Endothelial cell of umbilical vein (primary cell): Measurements from ENCODE around the gene LRP5.

Experiments
- EZH2 ChIP-seq: IDR thresholded peaks from 2 replicates; pipeline ENCODE4 v1.6.1; 2012; ENCODE audit warnings: borderline replicate concordance, low read depth, mild to moderate bottlenecking, moderate library complexity, low read length, inconsistent platforms; ENCODE audit not compliant: severe bottlenecking
- GATA2 ChIP-seq: IDR thresholded peaks from 2 replicates; pipeline ENCODE4 v1.7.0; 2011; ENCODE audit warnings: low read depth, mild to moderate bottlenecking, moderate library complexity, mixed read lengths, low read length; ENCODE audit not compliant: insufficient read length, insufficient read depth
- JUN ChIP-seq: IDR thresholded peaks from 2 replicates; pipeline ENCODE4 v1.6.1; 2011; ENCODE audit warnings: borderline replicate concordance, low read depth; ENCODE audit not compliant: insufficient read length, insufficient read depth
- POLR2A ChIP-seq: IDR thresholded peaks from 2 replicates; pipeline ENCODE4 v1.6.1; 2012; ENCODE audit warnings: low read depth, mild to moderate bottlenecking, control low read depth, low read length
- POLR2AphosphoS5 ChIP-seq: IDR thresholded peaks from 2 replicates; pipeline ENCODE4 v1.6.1; 2012; ENCODE audit warnings: low read depth, mild to moderate bottlenecking, control low read depth, low read length, moderate library complexity; ENCODE audit not compliant: insufficient read depth
- TF ChIP-seq, protein P1 (sequence below), 2 donors: IDR thresholded peaks; 1 replicate in 1 of 2; 2 replicates in 1 of 2; pipeline ENCODE4 v1.5.1; 2011; ENCODE audit warnings: low read length in 2 of 2, mild to moderate bottlenecking in 2 of 2, moderate library complexity in 2 of 2, control low read depth in 1 of 2, inconsistent platforms in 1 of 2, low read depth in 1 of 2; ENCODE audit not compliant: insufficient read depth in 1 of 2; ENCODE audit errors: extremely low read depth in 1 of 2
- TF ChIP-seq, protein P2 (sequence below): IDR thresholded peaks from 2 replicates; pipeline ENCODE4 v1.6.1; 2011; ENCODE audit not compliant: insufficient read depth, insufficient read length

- TF ChIP-seq EZH2 = no peak
- no peak for TF ChIP-seq JUN
- TF ChIP-seq, protein P1, sequence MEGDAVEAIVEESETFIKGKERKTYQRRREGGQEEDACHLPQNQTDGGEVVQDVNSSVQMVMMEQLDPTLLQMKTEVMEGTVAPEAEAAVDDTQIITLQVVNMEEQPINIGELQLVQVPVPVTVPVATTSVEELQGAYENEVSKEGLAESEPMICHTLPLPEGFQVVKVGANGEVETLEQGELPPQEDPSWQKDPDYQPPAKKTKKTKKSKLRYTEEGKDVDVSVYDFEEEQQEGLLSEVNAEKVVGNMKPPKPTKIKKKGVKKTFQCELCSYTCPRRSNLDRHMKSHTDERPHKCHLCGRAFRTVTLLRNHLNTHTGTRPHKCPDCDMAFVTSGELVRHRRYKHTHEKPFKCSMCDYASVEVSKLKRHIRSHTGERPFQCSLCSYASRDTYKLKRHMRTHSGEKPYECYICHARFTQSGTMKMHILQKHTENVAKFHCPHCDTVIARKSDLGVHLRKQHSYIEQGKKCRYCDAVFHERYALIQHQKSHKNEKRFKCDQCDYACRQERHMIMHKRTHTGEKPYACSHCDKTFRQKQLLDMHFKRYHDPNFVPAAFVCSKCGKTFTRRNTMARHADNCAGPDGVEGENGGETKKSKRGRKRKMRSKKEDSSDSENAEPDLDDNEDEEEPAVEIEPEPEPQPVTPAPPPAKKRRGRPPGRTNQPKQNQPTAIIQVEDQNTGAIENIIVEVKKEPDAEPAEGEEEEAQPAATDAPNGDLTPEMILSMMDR (IDR thresholded peaks at IDR 0.05; ENCODE audit: extremely low read depth in 1 of 2, insufficient read depth in 1 of 2, low read depth in 1 of 2, low read length in 2 of 2) = no peak
- TF ChIP-seq POLR2AphosphoS5 = no peak
- TF ChIP-seq, protein P2, sequence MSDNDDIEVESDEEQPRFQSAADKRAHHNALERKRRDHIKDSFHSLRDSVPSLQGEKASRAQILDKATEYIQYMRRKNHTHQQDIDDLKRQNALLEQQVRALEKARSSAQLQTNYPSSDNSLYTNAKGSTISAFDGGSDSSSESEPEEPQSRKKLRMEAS = no peak
- no peak for TF ChIP-seq GATA2
- no peak for TF ChIP-seq POLR2A
Observed at GRCh38 chr11:68375337-68375736, 62.9 kb downstream of the LRP5 start.
